CD4-positive, alpha-beta T cell treated with Interleukin-6 for 4 hours (primary cell): ENCODE results near the gene CD8A.
"Not testable (repeated sequence)": the region's sequence is repeated elsewhere in the genome, so short reads cannot be mapped to it uniquely, and the experiment has no call there.

ENCODE experiments used
- DNase-seq: peaks from one replicate; pipeline ENCODE4 v3.0.0-alpha.2; 2020; ENCODE audit warnings: mixed read lengths

CD8A gene

DNA sequence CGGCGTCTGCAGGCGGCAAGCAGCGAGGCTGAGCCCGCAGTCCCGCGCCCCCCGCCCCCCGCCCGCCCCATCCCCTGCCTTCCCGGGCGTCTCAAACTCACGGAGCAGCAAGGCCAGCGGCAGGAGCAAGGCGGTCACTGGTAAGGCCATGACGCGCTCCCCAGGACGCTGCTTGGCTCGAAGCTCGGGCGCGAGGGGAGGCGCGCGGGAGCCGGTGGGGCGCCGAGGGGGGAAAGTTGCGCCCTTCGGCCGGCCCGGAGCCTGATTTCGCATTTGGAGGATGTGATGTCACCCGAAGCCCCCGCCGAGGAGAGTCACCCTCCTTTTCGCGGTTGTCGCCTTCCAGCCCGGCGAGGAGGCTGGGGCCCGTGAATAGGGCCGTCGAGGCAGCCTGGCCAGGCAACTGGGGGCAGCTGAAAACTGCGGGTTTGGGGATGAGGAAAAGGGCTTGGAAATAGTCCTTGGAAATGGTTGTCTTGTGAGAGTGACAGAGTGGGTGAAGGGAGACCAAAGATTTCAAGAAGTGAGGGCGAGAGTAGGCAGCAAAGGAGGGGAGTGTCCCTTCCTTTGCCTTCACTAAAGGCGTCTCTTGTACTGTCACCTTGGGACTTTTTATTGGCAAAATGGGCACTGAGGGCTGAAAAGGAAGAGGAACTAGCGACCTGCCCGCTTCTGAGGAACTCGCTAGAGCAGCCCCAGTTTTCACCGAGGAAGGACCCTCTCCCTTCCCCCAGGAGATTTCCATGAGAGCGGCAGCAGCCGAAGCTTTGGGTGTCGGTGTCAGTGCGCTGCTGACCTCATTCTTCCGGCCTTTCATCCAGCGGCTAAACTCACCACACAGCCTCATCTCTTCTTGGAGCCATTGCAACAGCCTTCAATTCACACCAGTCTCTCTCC, at the start of gene CD8A:
TSS of gene CD8A (minus strand) at position 238 of the 897 bp plus-strand sequence. CDS start at position 150, 88 bp downstream.
- no peak for DNase-seq

- DNase-seq = not testable (repeated sequence)
Observed at GRCh38 chr2:86839871-86840548, 49.3 kb upstream of the CD8A start.

DNA sequence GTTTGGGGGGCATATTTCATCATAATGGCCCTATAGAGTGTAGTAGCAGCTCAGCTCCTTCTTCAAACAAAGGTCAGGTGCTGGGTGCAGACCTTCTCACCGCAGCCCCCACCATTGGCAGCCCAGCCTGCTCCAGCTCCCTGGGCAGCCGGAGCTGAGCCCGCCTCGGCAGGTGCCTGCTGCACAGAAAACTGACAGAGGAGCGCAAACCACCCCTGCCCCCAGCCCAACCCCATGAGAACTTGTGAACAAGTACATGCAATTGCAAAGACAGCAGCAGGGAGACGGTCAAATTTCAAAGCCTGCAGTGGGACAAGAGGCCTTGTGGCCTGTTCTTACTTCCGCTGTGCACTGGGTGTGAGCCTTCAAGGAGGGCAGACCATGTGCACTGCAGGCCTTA, 48.7 kb upstream of the CD8A start:
- DNase-seq = not testable (repeated sequence)

- DNase-seq = not testable (repeated sequence)
Observed at GRCh38 chr2:86837714-86838113, 47.0 kb upstream of the CD8A start.

- DNase-seq = peak; percentile 29
Observed at GRCh38 chr2:86836915-86837695, 46.4 kb upstream of the CD8A start.

- DNase-seq = not testable (repeated sequence)
Observed at GRCh38 chr2:86835548-86835889, 44.8 kb upstream of the CD8A start.

DNA sequence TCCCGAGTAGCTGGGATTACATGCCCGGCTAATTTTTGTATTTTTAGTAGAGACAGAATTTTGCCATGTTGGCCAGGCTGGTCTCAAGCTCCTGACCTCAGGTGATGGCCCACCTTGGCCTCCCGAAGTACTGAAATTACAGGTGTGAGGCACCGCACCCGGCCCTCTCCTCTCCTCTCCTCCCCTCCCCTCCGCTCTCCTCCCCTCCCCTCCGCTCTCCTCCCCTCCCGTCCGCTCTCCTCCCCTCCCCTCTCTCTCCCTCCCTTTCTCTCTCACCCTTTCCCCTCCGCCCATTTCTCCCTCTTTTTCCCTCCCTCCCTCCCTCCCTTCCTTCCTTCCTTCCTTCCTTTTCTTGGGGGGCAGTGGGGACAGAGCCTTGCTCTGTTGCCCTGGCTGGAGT, 42.6 kb upstream of the CD8A start:
- no peak for DNase-seq

DNA sequence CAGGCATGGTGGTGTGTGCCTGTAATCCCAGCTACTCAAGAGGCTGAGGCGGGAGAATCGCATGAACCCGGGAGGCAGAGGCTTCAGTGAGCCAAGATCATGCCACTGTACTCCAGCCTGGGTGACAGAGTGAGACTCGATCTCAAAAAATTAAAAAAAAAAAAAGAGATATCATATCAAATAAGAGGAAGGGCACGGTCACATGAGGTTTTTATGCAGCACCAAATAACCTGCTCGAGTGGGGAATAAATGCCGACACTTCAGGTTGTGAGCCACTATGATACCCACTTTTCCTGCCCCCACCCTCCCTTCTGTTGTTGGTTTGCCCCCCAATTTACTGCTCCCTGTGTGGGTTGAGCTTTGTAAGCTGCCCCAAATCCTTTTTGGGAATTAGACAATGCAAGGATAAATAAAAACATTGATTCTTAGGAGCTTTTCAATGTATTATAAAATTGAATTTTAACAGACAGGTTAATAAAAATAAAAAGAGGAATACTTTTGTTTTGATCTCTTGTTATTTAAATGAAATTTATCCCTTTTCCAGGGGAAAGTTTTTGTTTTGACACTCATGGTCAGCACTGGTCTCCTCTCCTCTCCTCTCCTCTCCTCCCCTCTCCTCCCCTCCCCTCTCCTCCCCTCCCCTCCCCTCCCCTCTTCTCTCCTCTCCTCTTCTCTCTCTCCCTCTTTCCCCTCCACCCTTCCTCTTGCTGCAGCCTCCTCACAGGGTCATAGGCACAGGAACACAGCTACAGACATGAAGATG, 41.8 kb upstream of the CD8A start:
- no peak for DNase-seq

- DNase-seq = no peak
Observed at GRCh38 chr2:86831537-86831936, 40.8 kb upstream of the CD8A start.

- no peak for DNase-seq
Observed at GRCh38 chr2:86826951-86827350, 36.2 kb upstream of the CD8A start.

DNA sequence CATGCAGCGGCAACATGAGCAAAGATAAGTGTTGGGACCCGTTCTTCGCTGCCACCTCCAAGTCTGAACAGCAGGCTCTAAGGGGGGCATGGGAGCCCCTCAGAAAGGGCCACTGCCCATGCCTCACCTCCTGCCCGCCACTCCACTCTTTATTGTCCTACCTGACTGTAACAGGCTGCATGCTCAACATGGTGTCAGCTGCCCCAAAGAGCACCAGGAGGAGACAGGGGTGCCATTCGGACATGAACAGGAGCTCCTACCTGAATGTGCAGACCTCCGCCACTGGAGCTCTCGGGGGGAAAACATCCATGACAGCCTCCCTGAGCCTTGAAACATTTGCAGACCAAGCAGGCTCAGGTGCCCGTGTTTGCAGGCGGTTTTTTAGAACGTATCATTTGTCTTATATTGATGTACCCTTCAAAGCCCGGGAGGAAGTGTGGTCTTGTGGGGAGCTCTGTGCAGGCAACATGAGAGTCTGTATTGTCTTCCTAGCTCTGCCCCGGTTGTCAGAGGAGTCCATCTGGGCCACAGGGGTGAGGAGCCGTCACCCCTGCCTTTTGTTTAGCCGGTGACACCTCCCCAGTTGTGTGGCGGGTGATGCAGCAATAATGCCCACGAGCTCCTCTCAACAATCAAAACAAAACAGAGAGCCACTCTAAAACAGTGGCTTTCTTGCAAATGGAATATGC, 35.1 kb upstream of the CD8A start:
- DNase-seq = peak; percentile 26

DNA sequence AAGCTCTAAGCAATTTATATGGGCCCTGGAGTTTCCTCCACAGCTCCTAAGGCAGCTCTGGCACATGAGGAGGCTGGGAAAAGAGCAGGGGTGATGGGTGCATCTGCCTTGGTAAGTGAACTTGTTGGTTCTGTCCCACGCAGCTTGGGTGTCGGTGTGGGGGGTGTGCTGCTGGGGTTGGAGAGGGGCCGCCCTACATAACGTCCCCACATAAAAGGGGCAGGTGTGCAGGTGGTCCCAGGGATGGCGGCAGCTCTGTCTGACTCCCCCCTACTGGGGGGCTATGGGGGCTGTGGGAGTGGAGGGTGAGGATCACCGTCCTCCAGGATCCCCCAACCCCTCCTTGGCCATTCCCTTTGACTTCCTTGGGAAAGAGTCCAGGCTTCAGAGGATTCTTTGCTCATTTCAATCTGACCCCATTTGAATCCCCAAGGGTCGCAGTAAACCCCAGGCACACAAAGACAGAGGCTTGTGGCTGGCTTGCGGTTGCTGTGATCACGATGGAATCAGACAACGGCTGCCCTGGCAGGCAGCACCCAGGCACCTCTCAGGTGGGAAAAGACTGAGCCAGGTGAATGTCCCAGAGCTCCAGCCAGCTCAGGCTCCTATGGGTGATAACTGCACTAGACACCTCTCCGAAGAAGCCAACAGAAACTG, 34.5 kb upstream of the CD8A start:
- no peak for DNase-seq

DNA sequence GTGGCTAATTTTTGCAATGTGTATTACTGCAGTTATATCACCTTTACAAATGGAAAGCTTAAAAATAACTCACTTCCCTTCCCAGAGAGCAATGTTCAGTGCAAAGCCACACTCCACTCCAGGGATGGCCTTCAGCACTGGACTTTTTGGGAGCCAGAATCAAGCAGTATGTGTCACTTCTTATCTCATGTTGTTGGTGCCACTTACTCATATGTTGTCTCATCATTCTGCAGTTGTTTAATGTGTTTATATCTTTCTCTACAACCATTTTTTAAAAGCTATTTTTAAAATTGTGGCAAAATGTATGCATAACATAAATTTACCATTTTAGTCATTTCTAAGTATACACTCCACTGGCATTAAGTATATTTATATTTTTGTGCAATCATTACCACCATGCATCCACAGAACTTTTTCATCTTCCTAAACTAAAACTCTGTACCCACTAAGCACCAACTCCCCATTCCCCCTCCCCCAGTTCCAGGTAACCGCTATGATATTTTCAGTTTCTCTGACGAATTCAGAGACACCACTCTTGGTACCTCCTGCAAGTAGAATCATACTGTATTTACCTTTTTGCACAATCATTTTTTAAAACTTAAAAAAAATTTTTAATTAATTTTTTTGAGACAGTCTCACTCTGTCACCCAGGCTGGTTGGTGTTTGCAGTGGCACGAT, 32.1 kb upstream of the CD8A start:
- DNase-seq = no peak

DNA sequence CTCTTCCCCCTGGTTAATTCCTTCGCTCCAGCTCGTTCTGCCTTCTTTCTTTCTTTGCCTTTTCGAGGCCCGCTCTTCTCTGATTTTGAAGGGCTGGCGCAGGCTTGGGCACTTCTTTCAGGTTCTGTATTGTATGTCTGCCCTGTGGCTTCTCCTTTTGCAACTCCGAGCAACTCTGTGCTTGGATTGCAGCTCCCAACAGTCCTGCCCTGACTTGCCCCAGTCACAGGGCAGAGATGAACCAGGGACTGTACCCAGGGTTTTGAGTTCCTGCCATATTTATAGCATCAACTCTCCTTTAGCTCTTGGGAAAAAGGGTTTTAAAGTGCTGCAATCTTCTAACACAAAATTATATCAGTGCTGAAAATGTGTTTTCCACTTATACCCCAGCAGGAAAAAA, 31.1 kb upstream of the CD8A start:
- DNase-seq = no peak

DNA sequence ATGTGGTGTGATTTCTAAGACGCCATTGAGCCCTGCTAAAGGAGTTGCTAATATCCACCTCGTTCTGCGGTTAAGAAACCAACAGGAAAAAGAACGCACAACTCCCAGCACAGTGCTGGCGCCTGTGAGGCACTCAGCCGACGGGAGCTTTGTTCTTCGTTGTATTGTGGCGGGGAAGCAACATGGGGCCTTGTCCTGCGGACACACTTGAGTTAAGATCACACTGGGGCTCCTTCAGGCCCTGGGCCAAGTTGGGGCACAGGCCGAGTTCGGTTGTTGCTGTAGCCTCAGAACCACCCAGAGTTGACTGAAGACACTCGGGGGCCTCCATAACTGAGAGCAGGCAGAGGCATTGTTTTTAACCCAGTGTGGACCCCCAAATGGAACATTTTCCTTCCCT, 30.6 kb upstream of the CD8A start:
- no peak for DNase-seq

- DNase-seq = no peak
Observed at GRCh38 chr2:86818957-86819356, 28.2 kb upstream of the CD8A start.

GRCh38 chr2:86818114-86818801, 27.5 kb upstream of the CD8A start:
- DNase-seq = no peak

DNA sequence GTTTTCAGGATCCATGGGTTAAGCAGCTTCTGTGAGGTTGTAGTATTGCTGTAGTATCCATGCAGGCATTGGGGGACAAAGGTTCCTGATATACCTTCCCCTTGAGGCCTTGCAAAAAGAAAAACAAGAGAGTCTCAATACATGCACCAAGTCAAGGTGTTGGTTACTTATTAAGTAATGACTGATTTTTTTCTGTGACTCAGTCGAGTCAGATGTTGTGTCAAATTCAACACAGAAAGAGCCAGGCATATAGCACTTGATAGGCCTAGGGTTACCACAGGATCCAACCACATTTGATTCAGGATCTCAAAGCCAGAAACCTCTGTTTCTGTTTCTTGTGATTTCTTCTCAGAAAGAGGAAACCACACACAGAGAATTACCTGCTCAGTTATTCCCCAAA, 24.9 kb upstream of the CD8A start:
- no peak for DNase-seq

- DNase-seq = no peak
Observed at GRCh38 chr2:86809481-86810121, 18.9 kb upstream of the CD8A start.
